ENCODE results near the gene POLR1G.

DNA sequence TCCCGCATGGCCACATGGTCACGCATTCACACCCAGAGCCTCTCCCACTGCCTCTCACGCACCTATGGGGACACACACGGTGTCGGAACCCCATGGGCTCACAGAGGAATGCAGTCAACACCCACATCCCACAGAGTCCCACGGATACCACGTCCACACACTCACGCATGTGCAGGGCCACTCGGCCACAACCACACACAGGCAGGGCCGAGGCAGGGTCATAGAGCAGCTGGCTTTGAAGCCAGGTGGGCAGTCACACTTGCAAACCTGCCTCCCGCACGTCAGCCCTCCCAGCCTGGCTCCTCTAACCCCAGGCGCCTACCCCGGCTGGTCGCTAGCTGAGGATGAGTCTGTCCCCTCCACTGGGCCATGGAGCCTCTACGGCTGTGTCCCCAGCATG is 44.2 kb upstream of the POLR1G start:
- TF ChIP-seq, protein P1, sequence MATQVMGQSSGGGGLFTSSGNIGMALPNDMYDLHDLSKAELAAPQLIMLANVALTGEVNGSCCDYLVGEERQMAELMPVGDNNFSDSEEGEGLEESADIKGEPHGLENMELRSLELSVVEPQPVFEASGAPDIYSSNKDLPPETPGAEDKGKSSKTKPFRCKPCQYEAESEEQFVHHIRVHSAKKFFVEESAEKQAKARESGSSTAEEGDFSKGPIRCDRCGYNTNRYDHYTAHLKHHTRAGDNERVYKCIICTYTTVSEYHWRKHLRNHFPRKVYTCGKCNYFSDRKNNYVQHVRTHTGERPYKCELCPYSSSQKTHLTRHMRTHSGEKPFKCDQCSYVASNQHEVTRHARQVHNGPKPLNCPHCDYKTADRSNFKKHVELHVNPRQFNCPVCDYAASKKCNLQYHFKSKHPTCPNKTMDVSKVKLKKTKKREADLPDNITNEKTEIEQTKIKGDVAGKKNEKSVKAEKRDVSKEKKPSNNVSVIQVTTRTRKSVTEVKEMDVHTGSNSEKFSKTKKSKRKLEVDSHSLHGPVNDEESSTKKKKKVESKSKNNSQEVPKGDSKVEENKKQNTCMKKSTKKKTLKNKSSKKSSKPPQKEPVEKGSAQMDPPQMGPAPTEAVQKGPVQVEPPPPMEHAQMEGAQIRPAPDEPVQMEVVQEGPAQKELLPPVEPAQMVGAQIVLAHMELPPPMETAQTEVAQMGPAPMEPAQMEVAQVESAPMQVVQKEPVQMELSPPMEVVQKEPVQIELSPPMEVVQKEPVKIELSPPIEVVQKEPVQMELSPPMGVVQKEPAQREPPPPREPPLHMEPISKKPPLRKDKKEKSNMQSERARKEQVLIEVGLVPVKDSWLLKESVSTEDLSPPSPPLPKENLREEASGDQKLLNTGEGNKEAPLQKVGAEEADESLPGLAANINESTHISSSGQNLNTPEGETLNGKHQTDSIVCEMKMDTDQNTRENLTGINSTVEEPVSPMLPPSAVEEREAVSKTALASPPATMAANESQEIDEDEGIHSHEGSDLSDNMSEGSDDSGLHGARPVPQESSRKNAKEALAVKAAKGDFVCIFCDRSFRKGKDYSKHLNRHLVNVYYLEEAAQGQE (IDR thresholded peaks at IDR 0.05), result no peak
- TF ChIP-seq POLR2A (IDR thresholded peaks at IDR 0.05; ENCODE audit: low read length), result no peak
- no peak for TF ChIP-seq MAFK (IDR thresholded peaks at IDR 0.05; ENCODE audit: partially characterized antibody)
- TF ChIP-seq SREBF2 (IDR thresholded peaks at IDR 0.05), result no peak
- TF ChIP-seq, protein P2, sequence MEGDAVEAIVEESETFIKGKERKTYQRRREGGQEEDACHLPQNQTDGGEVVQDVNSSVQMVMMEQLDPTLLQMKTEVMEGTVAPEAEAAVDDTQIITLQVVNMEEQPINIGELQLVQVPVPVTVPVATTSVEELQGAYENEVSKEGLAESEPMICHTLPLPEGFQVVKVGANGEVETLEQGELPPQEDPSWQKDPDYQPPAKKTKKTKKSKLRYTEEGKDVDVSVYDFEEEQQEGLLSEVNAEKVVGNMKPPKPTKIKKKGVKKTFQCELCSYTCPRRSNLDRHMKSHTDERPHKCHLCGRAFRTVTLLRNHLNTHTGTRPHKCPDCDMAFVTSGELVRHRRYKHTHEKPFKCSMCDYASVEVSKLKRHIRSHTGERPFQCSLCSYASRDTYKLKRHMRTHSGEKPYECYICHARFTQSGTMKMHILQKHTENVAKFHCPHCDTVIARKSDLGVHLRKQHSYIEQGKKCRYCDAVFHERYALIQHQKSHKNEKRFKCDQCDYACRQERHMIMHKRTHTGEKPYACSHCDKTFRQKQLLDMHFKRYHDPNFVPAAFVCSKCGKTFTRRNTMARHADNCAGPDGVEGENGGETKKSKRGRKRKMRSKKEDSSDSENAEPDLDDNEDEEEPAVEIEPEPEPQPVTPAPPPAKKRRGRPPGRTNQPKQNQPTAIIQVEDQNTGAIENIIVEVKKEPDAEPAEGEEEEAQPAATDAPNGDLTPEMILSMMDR (IDR thresholded peaks at IDR 0.05), result no peak
- no peak for TF ChIP-seq POLR2AphosphoS2 (conservative IDR thresholded peaks at IDR 0.05; ENCODE audit: low read length)
- no peak for TF ChIP-seq HOXA7 (CRISPR knock-in tag; IDR thresholded peaks at IDR 0.05)
- no peak for TF ChIP-seq MYC (IDR thresholded peaks at IDR 0.05; ENCODE audit: borderline replicate concordance, low read length)

Data from A549 (cell line).